GM12873 (cell line): ENCODE measurements around the gene GUCY2D.

Source experiments
- CTCF ChIP-seq: IDR thresholded peaks from 2 replicates; pipeline ENCODE4 v1.5.1; 2012; ENCODE audit warnings: low read depth, mild to moderate bottlenecking, moderate library complexity, low read length, control low read depth; ENCODE audit not compliant: insufficient read depth; ENCODE audit errors: missing control alignments

Gene GUCY2D

DNA sequence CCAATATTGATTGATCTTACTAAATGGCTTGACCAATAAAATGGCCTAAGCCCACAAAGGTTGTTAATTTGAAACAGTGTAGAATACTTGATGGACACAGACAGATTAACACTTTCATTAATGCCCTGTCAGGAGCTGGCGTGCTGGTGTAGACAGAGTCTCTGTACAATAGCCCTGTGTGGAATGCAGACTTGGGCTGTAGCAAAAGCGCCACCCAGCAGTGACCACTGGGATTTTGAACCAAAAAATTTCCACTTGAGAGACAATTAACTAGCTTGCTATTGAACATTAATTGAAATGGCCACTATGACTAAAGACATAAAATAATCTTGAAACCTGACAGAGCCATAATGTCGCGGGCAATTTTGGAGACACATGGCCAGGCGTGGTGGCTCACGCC is 19.7 kb upstream of the GUCY2D start:
- TF ChIP-seq CTCF = no peak

DNA sequence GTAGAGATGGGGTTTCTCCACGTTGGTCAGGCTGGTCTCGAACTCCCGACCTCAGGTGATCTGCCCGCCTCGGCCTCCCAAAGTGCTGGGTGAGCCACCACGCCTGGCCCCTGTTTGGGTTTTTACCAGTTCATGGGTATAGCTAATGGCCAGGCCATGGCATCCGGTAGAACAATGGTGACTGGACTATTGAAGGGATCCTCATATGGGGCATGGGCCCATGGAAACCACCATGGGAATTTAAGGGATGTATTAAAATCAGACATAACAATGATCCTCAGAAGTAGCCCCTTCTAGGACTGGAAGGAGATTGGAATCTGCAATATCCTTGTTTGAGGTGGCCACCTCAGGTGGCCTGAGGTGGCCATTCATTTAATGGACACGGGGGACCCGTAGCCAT is 17.5 kb upstream of the GUCY2D start:
- TF ChIP-seq CTCF = no peak

- no peak for TF ChIP-seq CTCF
Observed at GRCh38 chr17:7987112-7987893, 15.1 kb upstream of the GUCY2D start.

DNA sequence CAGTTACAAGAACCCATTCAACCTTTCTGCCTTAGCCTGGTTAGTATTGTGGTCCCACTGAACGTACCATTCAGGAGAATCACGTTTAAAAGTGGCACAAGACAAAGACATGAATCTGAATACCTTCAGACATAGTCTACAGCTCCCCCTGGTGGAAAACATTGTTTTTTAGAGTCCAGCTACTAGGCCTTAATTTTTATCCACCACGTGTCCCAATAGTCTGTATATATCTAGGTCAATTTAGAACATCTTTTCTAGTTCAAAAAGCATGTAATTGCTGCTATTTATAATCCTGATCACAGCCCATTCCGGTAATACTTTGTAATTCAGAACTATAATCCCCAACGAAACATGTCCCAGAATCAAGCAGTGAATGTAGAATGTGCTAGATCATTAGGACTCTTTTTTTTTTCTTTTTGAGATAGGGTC is 13.7 kb upstream of the GUCY2D start:
- TF ChIP-seq CTCF = peak; percentile 58

GRCh38 chr17:7989781-7990655 is 12.4 kb upstream of the GUCY2D start:
- TF ChIP-seq CTCF = peak; percentile 94

GRCh38 chr17:7992516-7992915 is 9.9 kb upstream of the GUCY2D start:
- no peak for TF ChIP-seq CTCF

- TF ChIP-seq CTCF = no peak
Observed at GRCh38 chr17:7992924-7993323, 9.5 kb upstream of the GUCY2D start.
